GM18909 (cell line): ENCODE data around the gene GOLGA6A.
A peak's percentile ranks its signal among the peaks of the same experiment; 100 is the strongest.
"Not testable (repeated sequence)": the region's sequence is repeated elsewhere in the genome, so short reads cannot be mapped to it uniquely, and the experiment has no call there.

Source experiments
- ATAC-seq: cut with Tn5 transposase; IDR thresholded peaks from one replicate; pipeline ENCODE4 v1.9.1; 2021; ENCODE audit warnings: mild to moderate bottlenecking; ENCODE audit not compliant: unreplicated experiment, poor library complexity

Gene GOLGA6A, protein sequence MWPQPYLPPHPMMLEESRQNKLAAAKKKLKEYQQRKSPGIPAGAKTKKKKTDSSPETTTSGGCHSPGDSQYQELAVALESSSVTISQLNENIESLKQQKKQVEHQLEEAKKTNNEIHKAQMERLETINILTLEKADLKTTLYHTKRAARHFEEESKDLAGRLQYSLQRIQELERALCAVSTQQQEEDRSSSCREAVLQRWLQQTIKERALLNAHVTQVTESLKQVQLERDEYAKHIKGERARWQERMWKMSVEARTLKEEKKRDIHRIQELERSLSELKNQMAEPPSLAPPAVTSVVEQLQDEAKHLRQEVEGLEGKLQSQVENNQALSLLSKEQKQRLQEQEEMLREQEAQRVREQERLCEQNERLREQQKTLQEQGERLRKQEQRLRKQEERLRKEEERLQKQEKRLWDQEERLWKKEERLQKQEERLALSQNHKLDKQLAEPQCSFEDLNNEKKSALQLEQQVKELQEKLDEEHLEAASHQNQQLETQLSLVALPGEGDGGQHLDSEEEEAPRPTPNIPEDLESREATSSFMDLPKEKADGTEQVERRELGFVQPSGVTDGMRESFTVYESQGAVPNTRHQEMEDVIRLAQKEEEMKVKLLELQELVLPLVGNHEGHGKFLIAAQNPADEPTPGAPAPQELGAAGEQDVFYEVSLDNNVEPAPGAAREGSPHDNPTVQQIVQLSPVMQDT

DNA sequence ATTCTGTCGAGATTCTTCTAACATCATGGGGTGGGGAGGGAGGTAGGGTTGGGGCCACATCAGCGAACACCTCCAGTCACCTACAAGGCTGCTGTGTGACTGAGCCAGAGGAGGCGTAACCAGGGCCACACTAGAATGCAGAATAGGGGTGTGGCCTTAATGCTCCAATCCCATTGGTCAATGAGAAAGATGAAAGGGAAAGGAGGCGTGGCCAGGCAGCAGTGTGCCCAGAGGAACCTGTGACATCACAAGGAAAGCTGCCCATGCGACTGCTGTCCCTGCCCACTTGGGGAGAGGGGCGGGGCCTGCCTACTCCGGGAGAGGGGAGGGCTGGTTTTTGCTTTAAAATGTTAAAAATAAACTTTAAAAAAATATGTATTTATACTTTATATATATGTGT lies at the start of gene GOLGA6A:
TSS of gene GOLGA6A (minus strand) at position 101 of the 400 bp plus-strand sequence. CDS start at position 60, 41 bp downstream.
- not testable (repeated sequence) for ATAC-seq

DNA sequence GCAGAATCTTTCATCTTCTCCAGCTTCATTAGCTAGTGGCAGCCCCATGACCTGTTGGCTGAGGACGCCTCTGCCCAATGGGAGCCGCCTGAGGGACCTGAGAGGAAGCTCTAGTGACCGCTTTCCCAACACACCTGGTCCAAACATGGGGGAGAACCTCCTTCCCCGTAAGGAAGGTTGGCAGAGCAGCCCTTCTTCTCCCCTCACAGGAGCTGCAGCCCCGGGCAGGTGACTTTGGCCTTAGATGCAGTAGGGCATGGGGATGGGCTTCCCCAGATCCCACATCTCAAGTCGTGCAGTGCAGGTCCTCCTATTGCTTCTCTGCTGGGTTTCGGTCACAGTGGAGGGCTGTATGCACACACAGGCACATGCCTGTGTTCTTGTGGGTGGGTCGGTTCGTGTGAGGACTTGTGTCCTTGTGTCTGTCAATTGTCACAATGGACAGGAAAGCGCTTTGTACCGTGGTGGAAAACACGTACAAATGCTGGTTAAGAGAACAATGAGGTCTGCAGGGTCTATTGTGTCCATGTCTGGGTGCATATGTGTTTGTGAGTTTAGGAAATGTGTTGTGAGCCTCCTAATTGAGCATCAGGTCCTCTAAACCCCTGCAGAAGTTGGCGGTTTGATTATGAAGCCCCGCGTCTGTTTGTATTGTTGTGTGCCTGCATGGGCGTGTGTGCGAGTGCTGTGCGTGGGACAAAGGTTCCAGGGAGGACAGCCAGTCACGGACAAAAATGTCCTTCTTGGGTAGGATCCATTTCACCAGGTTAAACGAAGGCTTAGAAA lies 49.5 kb upstream of the GOLGA6A start:
- no peak for ATAC-seq

- no peak for ATAC-seq
Measured at GRCh38 chr15:74130849-74131627, 48.7 kb upstream of the GOLGA6A start.

DNA sequence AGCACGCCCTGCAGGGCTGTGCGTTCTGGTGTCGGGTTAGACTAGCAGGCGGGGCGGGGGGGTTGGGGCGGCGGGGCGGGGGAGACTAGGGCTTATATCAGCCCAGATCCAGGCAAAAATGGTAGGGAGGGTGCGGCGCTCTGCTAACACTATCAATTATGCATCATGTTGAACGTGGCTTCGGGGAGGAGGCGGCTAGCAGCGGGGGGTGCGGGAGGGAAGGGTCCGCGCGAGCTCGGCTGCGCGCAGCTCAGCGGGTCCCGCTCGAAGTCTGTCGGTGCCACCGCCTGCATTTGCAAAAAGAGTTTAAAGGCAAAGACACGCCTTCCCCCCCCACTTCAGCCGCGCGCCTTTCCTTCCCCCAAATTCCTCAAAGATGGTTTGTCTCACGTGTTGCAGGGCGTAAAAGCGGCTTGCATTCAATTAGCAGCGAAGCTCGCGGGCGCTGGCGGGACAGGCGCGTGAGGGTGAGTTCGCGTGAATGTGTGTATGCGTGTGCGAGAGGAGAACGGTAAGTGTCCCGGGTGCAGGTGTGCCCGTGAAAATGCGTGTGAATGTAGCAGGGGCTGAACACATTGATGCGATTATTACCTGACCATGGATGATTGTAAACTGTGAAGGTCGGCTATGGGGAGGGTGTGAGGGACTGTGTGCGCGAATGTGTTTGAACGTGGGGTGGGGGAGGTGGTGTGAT lies 48.0 kb upstream of the GOLGA6A start, which contains the start of gene ISLR2:
TSS of gene ISLR2 (plus strand) at position 432 of the 694 bp plus-strand sequence. CDS start 2,169 bp downstream, outside the sequence.
- ATAC-seq: no peak

GRCh38 chr15:74129586-74130154 lies 47.3 kb upstream of the GOLGA6A start:
- no peak for ATAC-seq

DNA sequence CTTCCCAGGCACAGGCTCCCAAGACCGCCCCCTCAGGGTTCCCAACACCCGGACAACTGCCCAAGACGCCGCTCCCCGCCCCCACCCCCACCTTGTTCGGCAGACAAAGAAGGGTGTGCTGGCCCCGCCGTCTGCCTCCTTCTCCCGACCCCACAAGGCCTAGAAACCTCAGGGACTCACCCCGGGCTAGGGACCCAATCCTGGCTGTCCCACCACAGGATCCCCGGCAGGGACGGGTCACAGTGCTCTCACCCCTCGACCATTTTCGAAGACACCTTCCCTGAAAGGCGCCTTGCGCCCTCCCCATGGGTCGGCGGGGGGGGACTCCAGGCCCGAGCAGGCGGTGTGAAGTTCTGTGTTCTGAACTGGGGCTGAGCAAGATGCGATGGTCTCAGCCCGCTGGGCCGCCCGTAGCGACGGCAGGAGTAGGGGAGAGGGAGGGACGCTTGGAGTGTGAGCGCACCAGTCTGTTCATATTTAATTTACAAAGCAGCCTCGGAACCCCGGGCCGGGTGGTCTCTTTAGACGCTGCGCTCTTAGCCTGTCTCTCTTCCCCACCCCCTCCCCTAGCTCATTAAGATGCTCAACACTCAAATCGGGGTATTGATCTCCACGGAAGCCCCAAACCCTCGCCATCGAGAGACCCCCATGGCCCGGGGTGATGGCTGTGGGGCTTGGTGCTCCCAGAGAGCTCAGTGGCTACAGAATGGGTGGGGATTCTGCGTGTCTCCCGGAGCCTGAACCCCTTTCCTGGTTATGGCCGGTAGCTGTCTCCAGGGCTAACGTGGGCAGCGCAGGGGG lies 46.6 kb upstream of the GOLGA6A start:
- ATAC-seq: no peak

GRCh38 chr15:74127954-74128784 lies 45.8 kb upstream of the GOLGA6A start:
- no peak for ATAC-seq

- peak; percentile 67 for ATAC-seq
Measured at GRCh38 chr15:74127255-74127953, 45.1 kb upstream of the GOLGA6A start.

- no peak for ATAC-seq
Measured at GRCh38 chr15:74124759-74125158, 42.4 kb upstream of the GOLGA6A start.

- ATAC-seq: no peak
Measured at GRCh38 chr15:74124196-74124595, 41.8 kb upstream of the GOLGA6A start.

GRCh38 chr15:74123658-74124057 lies 41.3 kb upstream of the GOLGA6A start:
- ATAC-seq: no peak

GRCh38 chr15:74123131-74123429 lies 40.7 kb upstream of the GOLGA6A start:
- no peak for ATAC-seq

- no peak for ATAC-seq
Measured at GRCh38 chr15:74122403-74123130, 40.2 kb upstream of the GOLGA6A start.

DNA sequence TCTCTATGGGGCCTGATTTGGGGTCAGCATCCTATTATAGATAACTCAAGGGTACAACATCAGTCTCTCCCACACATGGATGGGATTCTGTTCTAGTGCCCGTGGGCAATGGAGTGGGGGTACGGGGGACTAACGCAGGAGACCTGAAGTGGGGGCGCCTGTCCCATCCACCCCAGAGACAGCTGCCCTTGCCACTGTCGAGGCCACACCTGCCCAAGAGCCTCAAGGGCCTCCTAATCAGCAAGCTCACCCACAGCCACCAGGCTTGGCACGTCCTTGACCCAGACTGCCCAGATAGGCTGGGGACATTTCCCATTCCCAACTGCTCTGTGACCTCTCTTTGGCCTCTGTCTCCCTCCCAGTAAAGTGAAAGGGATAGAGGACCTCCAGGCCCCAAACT lies 39.5 kb upstream of the GOLGA6A start:
- ATAC-seq: no peak

- no peak for ATAC-seq
Measured at GRCh38 chr15:74121039-74121438, 38.7 kb upstream of the GOLGA6A start.

- ATAC-seq: no peak
Measured at GRCh38 chr15:74120426-74120825, 38.1 kb upstream of the GOLGA6A start.
